GM23338 (cell line): ENCODE measurements around the gene JOSD1. TPM values are rescaled to one million over a fixed set of nuclear protein-coding genes. Genes with fewer than 3 reads are reported as not detected.

Source experiments
- ATAC-seq: fragments of 200-7000 bp; cut with Tn5 transposase; 3 replicates; pipeline ENCODE4 v1.9.1; 2020
- DNase-seq: peaks from one replicate; pipeline ENCODE4 v3.0.0-alpha.2; 2015; ENCODE audit warnings: low spot score
- H2AFZ ChIP-seq: fragments of 200-600 bp; sonication (generic); 2 replicates; pipeline ENCODE4 v1.8.0; 2016; ENCODE audit warnings: antibody characterized with exemption, mild to moderate bottlenecking, moderate library complexity
- H3F3A ChIP-seq: fragments of 200-600 bp; sonication (generic); replicated peaks from 2 replicates; pipeline ENCODE4 v1.8.0; 2017; ENCODE audit warnings: antibody characterized with exemption, mixed run types, low read depth
- H3K27ac ChIP-seq: fragments of 200-600 bp; sonication (generic); 2 replicates; pipeline ENCODE4 v1.6.1; 2016; ENCODE audit warnings: low read depth
- H3K27me3 ChIP-seq: fragments of 200-600 bp; sonication (generic); 2 replicates; pipeline ENCODE4 v1.8.0; 2016; ENCODE audit warnings: mild to moderate bottlenecking, mixed run types, moderate library complexity; ENCODE audit not compliant: insufficient read depth
- H3K36me3 ChIP-seq: fragments of 200-600 bp; sonication (generic); 2 replicates; pipeline ENCODE4 v1.8.0; 2016; ENCODE audit warnings: mild to moderate bottlenecking; ENCODE audit not compliant: insufficient read depth
- H3K4me1 ChIP-seq: fragments of 200-600 bp; sonication (generic); 2 replicates; pipeline ENCODE4 v1.8.0; 2016; ENCODE audit warnings: mild to moderate bottlenecking, moderate library complexity; ENCODE audit not compliant: insufficient read depth
- H3K4me2 ChIP-seq: fragments of 200-600 bp; sonication (generic); 2 replicates; pipeline ENCODE4 v1.7.1; 2017; ENCODE audit warnings: mixed run types
- H3K4me3 ChIP-seq: fragments of 200-600 bp; sonication (generic); 2 replicates; pipeline ENCODE4 v1.6.1; 2016; ENCODE audit warnings: mixed run types
- H3K79me2 ChIP-seq: fragments of 200-600 bp; sonication (generic); replicated peaks from 2 replicates; pipeline ENCODE4 v1.8.0; 2017; ENCODE audit warnings: mild to moderate bottlenecking; ENCODE audit not compliant: insufficient read depth
- H3K9me2 ChIP-seq: fragments of 200-600 bp; sonication (generic); 2 replicates; pipeline ENCODE4 v1.8.0; 2017; ENCODE audit not compliant: insufficient read depth
- H4K20me1 ChIP-seq: fragments of 200-600 bp; sonication (generic); replicated peaks from 2 replicates; pipeline ENCODE4 v1.8.0; 2017; ENCODE audit warnings: mild to moderate bottlenecking; ENCODE audit not compliant: insufficient read depth
- H3K27ac Mint-ChIP-seq: 2 replicates; pipeline ENCODE4 v1.8.0; 2020; ENCODE audit warnings: inconsistent platforms, mild to moderate bottlenecking, moderate library complexity, mixed read lengths
- H3K27me3 Mint-ChIP-seq: 3 replicates; pipeline ENCODE4 v1.8.0; 2022; ENCODE audit warnings: low read depth, mild to moderate bottlenecking, moderate library complexity, mixed read lengths, inconsistent platforms; ENCODE audit not compliant: insufficient read depth, poor library complexity
- H3K36me3 Mint-ChIP-seq: 3 replicates; pipeline ENCODE4 v1.8.0; 2021; ENCODE audit warnings: low read depth, mild to moderate bottlenecking, inconsistent platforms, moderate library complexity, mixed read lengths
- H3K4me1 Mint-ChIP-seq: 3 replicates; pipeline ENCODE4 v1.8.0; 2020; ENCODE audit warnings: mild to moderate bottlenecking, inconsistent platforms, mixed read lengths
- H3K4me3 Mint-ChIP-seq: 3 replicates; pipeline ENCODE4 v1.8.0; 2021; ENCODE audit warnings: moderate library complexity, mild to moderate bottlenecking, inconsistent platforms, mixed read lengths
- H3K9me3 Mint-ChIP-seq: 3 replicates; pipeline ENCODE4 v1.8.0; 2020; ENCODE audit warnings: moderate library complexity, mild to moderate bottlenecking, inconsistent platforms, mixed read lengths
- CREB1 ChIP-seq: fragments of 250-450 bp; sonication (Bioruptor Pico); IDR thresholded peaks from 2 replicates; pipeline ENCODE4 v1.5.0; 2020; ENCODE audit warnings: low read depth, mild to moderate bottlenecking, moderate library complexity
- ETS1 ChIP-seq: IDR thresholded peaks from 2 replicates; pipeline ENCODE4 v1.6.1; 2016; ENCODE audit warnings: antibody characterized with exemption
- EZH2phosphoT487 ChIP-seq: fragments of 200-600 bp; sonication (generic); IDR thresholded peaks from one replicate; pipeline ENCODE4 v1.8.1; 2018; ENCODE audit warnings: antibody characterized with exemption; ENCODE audit not compliant: unreplicated experiment
- JUNB ChIP-seq: IDR thresholded peaks from one replicate; pipeline ENCODE4 v1.6.1; 2016; ENCODE audit warnings: antibody characterized with exemption; ENCODE audit not compliant: unreplicated experiment
- NANOG ChIP-seq: IDR thresholded peaks from 2 replicates; pipeline ENCODE4 v1.6.1; 2016; ENCODE audit warnings: antibody characterized with exemption, borderline replicate concordance
- POLR2AphosphoS5 ChIP-seq: IDR thresholded peaks from 2 replicates; pipeline ENCODE4 v1.6.1; 2016; ENCODE audit warnings: antibody characterized with exemption, low read depth
- REST ChIP-seq: IDR thresholded peaks from one replicate; pipeline ENCODE4 v1.6.1; 2018; ENCODE audit warnings: antibody characterized with exemption; ENCODE audit not compliant: unreplicated experiment
- STAT1 ChIP-seq: IDR thresholded peaks from one replicate; pipeline ENCODE4 v1.6.1; 2016; ENCODE audit warnings: antibody characterized with exemption; ENCODE audit not compliant: unreplicated experiment
- ZNF114 ChIP-seq: fragments of 250-450 bp; sonication (Bioruptor Pico); IDR thresholded peaks from 2 replicates; pipeline ENCODE4 v1.5.0; 2020; ENCODE audit warnings: mild to moderate bottlenecking, moderate library complexity
- ZNF331 ChIP-seq: fragments of 250-450 bp; sonication (Bioruptor Pico); IDR thresholded peaks from 2 replicates; pipeline ENCODE4 v1.5.0; 2020; ENCODE audit warnings: low read depth, mild to moderate bottlenecking, moderate library complexity
- polyA plus RNA-seq: library from polyadenylated mRNA; unstranded; fragments of >200 nt; fragmentation: Nextera tagmentation; extraction: Ambion mirVana; gene quantifications from 2 replicates; pipeline ENCODE4 v1.2.1, GENCODE V29; 2016
- total RNA-seq: library from RNA; depleted of rRNA; stranded (reverse); fragments of >200 nt; shearing (Covaris generic); gene quantifications from 2 replicates; pipeline ENCODE4 v1.2.3, GENCODE V29; 2014

Gene JOSD1
- total and polyA plus RNA-seq, 2 experiments from 2014 or later = 4.6 to 19.7 TPM

- no peak for TF ChIP-seq REST
- TF ChIP-seq ETS1 = no peak
These were observed 16.5 kb upstream of the JOSD1 start (continued) for GRCh38 chr22:38717244-38717643.

- ATAC-seq (no peak), DNase-seq (no peak)
- Histone ChIP-seq H3K36me3 (peaks cover 18% of the 10 kb centered on the region; the same call in 1 of the 2 replicates), H3K4me1 (peaks cover 23% of the 10 kb centered on the region), H3K4me2 (no peak overlapping the region), H3K79me2 (peaks cover 40% of the 10 kb centered on the region), H3K9me2 (no peaks in the 10 kb centered on the region), H3K27ac (peak overlapping the region; percentile 32; the same call in 1 of the 2 replicates), H4K20me1 (peaks cover 38% of the 10 kb centered on the region), H3K4me3 (no peak overlapping the region), H3F3A (0 out of 2 replicates have a peak, but pooled peaks cover 4% of the 10 kb centered on the region), H3K27me3 (no peaks in the 10 kb centered on the region), H2AFZ (no peak overlapping the region)
- H3K27ac Mint-ChIP-seq = peak overlapping the region; percentile 90
- H3K4me1 Mint-ChIP-seq = peaks cover 38% of the 10 kb centered on the region
- H3K36me3 Mint-ChIP-seq = peaks cover 43% of the 10 kb centered on the region
- no peaks in the 10 kb centered on the region for H3K9me3 Mint-ChIP-seq
- H3K4me3 Mint-ChIP-seq = no peak overlapping the region
- peaks cover 7% of the 10 kb centered on the region for H3K27me3 Mint-ChIP-seq
- TF ChIP-seq NANOG = no peak
- no peak for TF ChIP-seq JUNB
- TF ChIP-seq ZNF114 (CRISPR knock-in tag) = no peak
- TF ChIP-seq ETS1 = no peak
- no peak for TF ChIP-seq STAT1
- no peak for TF ChIP-seq ZNF331 (CRISPR knock-in tag)
- no peak for TF ChIP-seq CREB1
- no peak for TF ChIP-seq POLR2AphosphoS5
- TF ChIP-seq REST = no peak
- TF ChIP-seq EZH2phosphoT487 = no peak
These were observed 16.1 kb upstream of the JOSD1 start for GRCh38 chr22:38716826-38717225.
